H1 (cell line): Measurements from ENCODE around the gene RGS8. TPM values are rescaled to one million over a fixed set of nuclear protein-coding genes. Genes with fewer than 3 reads are reported as not detected.

ENCODE experiments used
- CTCF ChIA-PET: fragments of 300-600 bp; sonication (Branson Sonifier 250); formaldehyde crosslinking; loops from one replicate; lab custom pipeline; 2021; ENCODE audit not compliant: partially characterized antibody; lab: Charles Lee
- POLR2A ChIA-PET: fragments of 300-600 bp; sonication (Branson Sonifier 250); formaldehyde crosslinking; loops from one replicate; lab custom pipeline; 2021; ENCODE audit warnings: inconsistent platforms; ENCODE audit not compliant: partially characterized antibody; lab: Charles Lee
- DNase-seq, 2 experiments: peaks; one replicate each; pipeline versions ENCODE4 v3.0.0 to v3.0.0-alpha.2; 2010 to 2022; ENCODE audit warnings: low spot score in 2 of 2, low read depth in 1 of 2, mixed read lengths in 1 of 2
- FAIRE-seq: peaks from 2 replicates; lab custom pipeline; 2011; peaks lifted over from hg19 to GRCh38; lab: Jason Lieb, UNC
- H2AFZ ChIP-seq: 2 replicates; pipeline ENCODE4 v1.8.1; 2012; ENCODE audit warnings: low read length, inconsistent platforms
- H2AK5ac ChIP-seq: 2 replicates; pipeline ENCODE4 v1.6.1; 2013; ENCODE audit warnings: low read depth, low read length
- H2BK120ac ChIP-seq: replicated peaks from 2 replicates; pipeline ENCODE3; 2013; ENCODE audit warnings: low read depth, low read length, inconsistent platforms
- H2BK12ac ChIP-seq: 2 replicates; pipeline ENCODE4 v1.6.1; 2013; ENCODE audit warnings: low read depth, low read length
- H2BK15ac ChIP-seq: 2 replicates; pipeline ENCODE4 v1.6.1; 2013; ENCODE audit warnings: low read length
- H2BK20ac ChIP-seq: 2 replicates; pipeline ENCODE4 v1.6.1; 2013; ENCODE audit warnings: low read length
- H2BK5ac ChIP-seq: 2 replicates; pipeline ENCODE4 v1.6.1; 2013; ENCODE audit warnings: low read depth, low read length
- H3K14ac ChIP-seq: 2 replicates; pipeline ENCODE4 v1.6.1; 2013; ENCODE audit warnings: inconsistent platforms; ENCODE audit not compliant: insufficient read length
- H3K18ac ChIP-seq: 2 replicates; pipeline ENCODE4 v1.6.1; 2013; ENCODE audit warnings: low read length; ENCODE audit errors: extremely low read depth
- H3K23ac ChIP-seq: 2 replicates; pipeline ENCODE4 v1.6.1; 2013; ENCODE audit warnings: inconsistent platforms; ENCODE audit not compliant: insufficient read length
- H3K23me2 ChIP-seq: 2 replicates; pipeline ENCODE4 v1.6.1; 2013; ENCODE audit warnings: low read depth, low read length
- H3K27ac ChIP-seq: 2 replicates; pipeline ENCODE4 v1.6.1; 2011; ENCODE audit warnings: low read depth, low read length, inconsistent platforms
- H3K27me3 ChIP-seq, 4 experiments: replicated peaks in 1 of 4; 1 replicate in 1 of 4; 2 replicates in 3 of 4; pipeline versions ENCODE4 v1.6.1 to v1.8.1; 2011 to 2013; ENCODE audit warnings: low read length in 3 of 4, mild to moderate bottlenecking in 3 of 4, inconsistent platforms in 2 of 4, mixed read lengths in 2 of 4, moderate library complexity in 1 of 4; ENCODE audit not compliant: control insufficient read depth in 3 of 4, insufficient read depth in 3 of 4; ENCODE audit errors: extremely low read depth in 1 of 4
- H3K36me3 ChIP-seq, 4 experiments: 2 replicates each; pipeline versions ENCODE4 v1.6.1 to v1.8.1; 2011 to 2013; ENCODE audit warnings: mild to moderate bottlenecking in 4 of 4, low read length in 3 of 4, moderate library complexity in 2 of 4, control low read depth in 1 of 4, inconsistent platforms in 1 of 4; ENCODE audit not compliant: insufficient read depth in 4 of 4, control insufficient read depth in 2 of 4
- H3K4ac ChIP-seq: replicated peaks from 2 replicates; pipeline ENCODE3; 2013; ENCODE audit warnings: low read length, low read depth, mixed read lengths, inconsistent platforms; ENCODE audit not compliant: insufficient read length
- H3K4me1 ChIP-seq, 4 experiments: replicated peaks in 1 of 4; 1 replicate in 1 of 4; 2 replicates in 3 of 4; pipeline versions ENCODE4 v1.6.1 to v1.8.1; 2011 to 2013; ENCODE audit warnings: low read length in 3 of 4, inconsistent platforms in 2 of 4, mixed read lengths in 1 of 4; ENCODE audit not compliant: insufficient read depth in 4 of 4, control insufficient read depth in 3 of 4
- H3K4me2 ChIP-seq, 2 experiments: 2 replicates each; pipeline versions ENCODE4 v1.6.1 to v1.8.1; 2011 to 2013; ENCODE audit warnings: low read depth in 2 of 2, low read length in 2 of 2, control low read depth in 1 of 2, inconsistent platforms in 1 of 2, mild to moderate bottlenecking in 1 of 2; ENCODE audit not compliant: insufficient read depth in 1 of 2
- H3K4me3 ChIP-seq, 4 experiments: fragments of 200-600, 300-600 bp in 1 of 4; sonication (generic), shearing (Covaris generic), sonication (Bioruptor Twin) in 1 of 4; 2 replicates each; pipeline versions ENCODE4 v1.5.1 to v1.8.1; 2011 to 2016; ENCODE audit warnings: low read length in 4 of 4, low read depth in 3 of 4, control low read depth in 2 of 4, inconsistent platforms in 2 of 4, mild to moderate bottlenecking in 2 of 4, mixed read lengths in 1 of 4, moderate library complexity in 1 of 4; ENCODE audit not compliant: insufficient read depth in 2 of 4; ENCODE audit errors: extremely low read depth in 1 of 4
- H3K56ac ChIP-seq: replicated peaks from 2 replicates; pipeline ENCODE3; 2013; ENCODE audit warnings: low read depth, mild to moderate bottlenecking, mixed read lengths, low read length, inconsistent platforms; ENCODE audit not compliant: insufficient read length
- H3K79me1 ChIP-seq: 2 replicates; pipeline ENCODE4 v1.6.1; 2013; ENCODE audit warnings: low read depth, low read length, control low read depth
- H3K79me2 ChIP-seq, 2 experiments: 2 replicates each; pipeline versions ENCODE4 v1.6.1 to v1.8.1; 2012 to 2013; ENCODE audit warnings: low read length in 2 of 2, mild to moderate bottlenecking in 2 of 2, inconsistent platforms in 1 of 2; ENCODE audit not compliant: insufficient read depth in 2 of 2, control insufficient read depth in 1 of 2
- H3K9ac ChIP-seq, 4 experiments: replicated peaks in 1 of 4; 1 replicate in 1 of 4; 2 replicates in 3 of 4; pipeline versions ENCODE4 v1.6.1 to v1.8.1; 2011 to 2013; ENCODE audit warnings: low read depth in 3 of 4, low read length in 3 of 4, control low read depth in 2 of 4, mild to moderate bottlenecking in 2 of 4, moderate library complexity in 2 of 4, inconsistent platforms in 1 of 4; ENCODE audit errors: extremely low read depth in 1 of 4
- H3K9me3 ChIP-seq, 2 experiments: 2 replicates each; pipeline versions ENCODE4 v1.6.1 to v1.8.1; 2012 to 2013; ENCODE audit warnings: mild to moderate bottlenecking in 2 of 2, moderate library complexity in 2 of 2, control low read depth in 1 of 2, inconsistent platforms in 1 of 2, low read depth in 1 of 2, low read length in 1 of 2, mixed read lengths in 1 of 2; ENCODE audit not compliant: insufficient read depth in 2 of 2
- H4K20me1 ChIP-seq, 2 experiments: replicated peaks in 1 of 2; 2 replicates each; pipeline versions ENCODE3 to v1.8.1; 2011 to 2013; ENCODE audit warnings: inconsistent platforms in 2 of 2, low read length in 2 of 2, mild to moderate bottlenecking in 1 of 2; ENCODE audit not compliant: insufficient read depth in 2 of 2, control insufficient read depth in 1 of 2
- H4K5ac ChIP-seq: 2 replicates; pipeline ENCODE4 v1.6.1; 2013; ENCODE audit warnings: low read length, low read depth, mixed read lengths, inconsistent platforms; ENCODE audit not compliant: insufficient read length
- H4K8ac ChIP-seq: 2 replicates; pipeline ENCODE4 v1.8.0; 2013; ENCODE audit warnings: mild to moderate bottlenecking, moderate library complexity, low read length, inconsistent platforms; ENCODE audit not compliant: insufficient read depth; ENCODE audit errors: extremely low read depth
- H4K91ac ChIP-seq: replicated peaks from 2 replicates; pipeline ENCODE3; 2013; ENCODE audit warnings: low read length, mixed read lengths, inconsistent platforms; ENCODE audit not compliant: insufficient read length
- TEAD4 ChIP-seq: IDR thresholded peaks from 2 replicates; pipeline ENCODE4 v1.6.1; 2012; ENCODE audit warnings: low read depth, low read length, inconsistent platforms, mixed read lengths
- WGBS, 2 experiments: shearing (Covaris generic) in 1 of 2; methylation state at CpG; one replicate each; pipeline versions ENCODE4 v1.1.6 to v1.1.7; 2013 to 2015; ENCODE audit warnings: low lambda C conversion rate in 2 of 2, mixed read lengths in 2 of 2, inconsistent platforms in 1 of 2, low coverage in 1 of 2, missing lambda C conversion rate in 1 of 2; ENCODE audit not compliant: insufficient replicate concordance in 2 of 2, insufficient coverage in 1 of 2, insufficient read length in 1 of 2; ENCODE audit errors: extremely low coverage in 1 of 2, missing lambda C conversion rate in 1 of 2; 5-methylcytosine and 5-hydroxymethylcytosine counted together
- polyA plus RNA-seq, 7 experiments: library from polyadenylated mRNA; depleted of rRNA in 3 of 7; stranded (reverse) in 5 of 7; unstranded in 2 of 7; fragments of >200 nt in 5 of 7; fragments of 200-250 nt in 2 of 7; gene quantifications; 1 replicate in 5 of 7; 2 replicates in 1 of 7; 4 replicates in 1 of 7; pipeline versions ENCODE4 v1.2.1 to v1.2.3, GENCODE V29; 2011 to 2013; ENCODE audit warnings: missing spikeins in 2 of 7, mixed read lengths in 2 of 7
- total RNA-seq: library from RNA; stranded (reverse); fragmentation: NEBNext Ultra II Directional; extraction: Animal tissue kit (Norgen Biotek cat#: 25700); gene quantifications from 2 replicates; pipeline ENCODE4 v1.2.1, GENCODE V29; 2021

The RGS8 gene
- total and polyA plus RNA-seq, 2 of the 8 experiments (the other 6 are each of a cell fraction or from before 2014, with no cell fraction given) = 0.13 to 0.23 TPM

DNA sequence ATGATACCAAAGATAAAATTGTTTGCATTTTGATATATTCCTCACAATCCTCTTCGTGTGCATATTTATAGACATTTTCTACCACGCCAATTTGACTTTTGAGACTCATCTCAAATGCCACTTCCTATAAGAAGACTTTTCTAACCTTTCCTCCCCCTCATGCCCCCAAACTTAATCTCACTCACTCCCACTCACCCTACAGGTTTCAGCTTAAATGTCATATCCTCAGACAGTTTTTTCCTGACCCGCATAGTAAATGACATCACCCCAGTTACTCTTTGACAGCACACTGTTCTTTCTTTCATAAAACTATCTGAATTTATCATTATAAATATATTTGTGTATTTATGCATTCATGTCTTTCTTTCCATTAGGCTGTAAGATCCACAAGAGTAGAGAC lies 29.6 kb upstream of the RGS8 start:
- Histone ChIP-seq H3K9me3 (no peaks in the 10 kb centered on the region), H3K4me3 (no peak overlapping the region), H4K20me1 (no peaks in the 10 kb centered on the region), H3K23me2 (no peaks in the 10 kb centered on the region), H2BK120ac (no peak overlapping the region), H3K79me1 (no peaks in the 10 kb centered on the region), H3K27me3 (no peaks in the 10 kb centered on the region), H3K79me2 (no peaks in the 10 kb centered on the region), H3K27ac (no peak overlapping the region), H3K56ac (no peak overlapping the region), H2BK12ac (no peak overlapping the region), H2AK5ac (no peak overlapping the region), H3K36me3 (no peaks in the 10 kb centered on the region), H4K8ac (no peak overlapping the region), H3K23ac (no peak overlapping the region), H3K4me2 (no peak overlapping the region), H2AFZ (no peak overlapping the region), H4K5ac (no peak overlapping the region), H4K91ac (no peak overlapping the region), H3K4ac (no peak overlapping the region), H3K4me1 (peaks cover 0 to 3% (median 0%) of the 10 kb centered on the region in 4 experiments; a peak in 1 of 7 replicates), H3K14ac (no peak overlapping the region), H2BK20ac (no peak overlapping the region), H3K9ac (no peak overlapping the region), H2BK15ac (no peak overlapping the region), H3K18ac (no peak overlapping the region), H2BK5ac (no peak overlapping the region)
- CTCF ChIA-PET = interaction anchor here (0.6 to 1.1 kb wide), 2 partner anchors 9 to 11 kb away, joined by 3 read pairs; no protein-coding TSS in a partner anchor
- POLR2A ChIA-PET = no interaction called here
- DNase-seq (no peak), FAIRE-seq (no peak)
- 86% methylated on average over 3 of the region's 3 CpGs; no CpG with 5 or more reads in 1 of the 2 experiments for WGBS, 2 experiments
- TF ChIP-seq TEAD4 = no peak
